Retina (tissue), 1 donor: ENCODE measurements around the gene ZMYM3.

ENCODE experiments used
- DNase-seq: peaks from one replicate; pipeline ENCODE4 v3.0.0-alpha.2; 2016

The ZMYM3 gene

DNA sequence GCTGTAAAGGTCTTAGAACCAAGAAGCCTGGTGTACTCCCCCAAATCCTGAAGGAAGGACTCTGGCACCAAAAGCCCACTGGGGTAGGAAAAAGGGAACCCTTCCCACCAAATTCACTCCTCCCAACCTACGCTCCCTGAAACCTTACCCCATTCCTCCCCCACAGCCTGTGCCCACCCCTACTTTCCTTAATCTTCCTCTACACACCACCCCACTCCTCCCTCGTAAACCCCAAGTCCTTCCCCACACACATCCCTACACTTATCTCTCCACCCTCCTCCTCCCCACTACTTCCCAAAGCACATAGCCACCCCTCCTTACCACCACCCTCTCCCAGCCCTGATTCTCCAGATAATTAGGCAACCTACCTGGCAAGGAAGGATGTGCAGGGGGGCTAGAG lies 1.7 kb downstream of the ZMYM3 start:
- no peak for DNase-seq

DNA sequence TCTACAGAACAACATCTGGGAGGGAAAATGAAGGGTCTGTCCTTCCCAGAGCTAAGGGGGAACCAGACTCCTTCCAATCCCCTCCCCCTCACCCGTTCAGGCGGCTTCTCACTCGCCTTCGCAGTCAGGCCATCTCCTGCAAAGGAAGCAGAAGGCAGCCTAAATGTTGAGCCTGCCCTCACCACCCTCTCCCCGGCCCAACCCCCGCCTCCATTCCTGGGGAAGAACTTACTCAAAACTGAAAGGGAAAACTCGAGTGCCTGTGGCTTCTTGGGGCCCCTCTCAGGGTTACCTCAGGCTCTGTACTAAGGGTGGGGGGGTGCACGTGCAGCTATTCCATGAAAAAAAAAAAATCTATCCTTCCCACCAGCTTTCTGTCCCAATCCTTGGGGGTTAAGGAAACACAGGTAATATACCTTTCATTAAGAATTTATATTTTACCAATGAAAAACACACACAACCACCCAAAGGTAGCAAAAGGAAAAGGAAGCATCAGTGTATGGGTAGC lies 2.4 kb downstream of the ZMYM3 start:
- DNase-seq = no peak

DNA sequence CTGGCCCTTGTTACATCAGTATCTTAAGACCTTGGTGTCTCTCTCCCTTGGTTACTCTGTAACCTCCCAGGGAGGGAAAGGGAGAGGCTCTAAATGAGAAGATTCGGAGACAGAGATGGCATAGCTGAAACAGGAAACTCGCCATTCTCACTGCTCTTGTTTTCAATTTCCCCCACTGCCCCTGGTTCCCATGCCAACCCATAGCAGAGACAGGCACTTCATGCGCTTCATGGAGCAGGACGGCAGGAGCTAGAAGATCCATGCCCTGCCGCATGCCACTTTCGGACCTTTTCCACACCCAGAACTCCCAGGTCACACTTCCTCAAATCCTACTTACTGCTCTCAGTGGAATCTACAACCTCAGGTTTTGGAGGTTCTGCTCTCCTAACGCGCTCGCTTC lies 3.1 kb downstream of the ZMYM3 start:
- no peak for DNase-seq

DNA sequence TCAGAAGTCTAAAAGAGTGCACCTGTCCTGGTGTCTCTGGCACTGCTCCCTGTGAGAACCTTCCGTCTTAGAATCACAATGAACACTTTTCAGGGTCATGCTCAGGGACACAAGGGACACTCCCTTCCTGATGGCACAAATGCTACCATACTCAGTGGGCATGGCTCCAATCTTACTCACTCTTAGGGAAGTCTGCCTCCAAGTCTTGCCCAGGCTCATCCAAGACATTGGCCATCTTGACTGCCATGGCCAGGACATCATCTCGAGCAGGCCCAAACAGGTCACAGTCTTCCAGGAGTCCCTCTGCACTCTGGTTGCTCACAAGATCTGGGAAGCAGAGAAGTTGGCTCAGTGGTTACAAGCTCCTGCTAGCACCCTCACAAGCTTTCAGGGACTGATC lies 8.8 kb downstream of the ZMYM3 start:
- no peak for DNase-seq

DNA sequence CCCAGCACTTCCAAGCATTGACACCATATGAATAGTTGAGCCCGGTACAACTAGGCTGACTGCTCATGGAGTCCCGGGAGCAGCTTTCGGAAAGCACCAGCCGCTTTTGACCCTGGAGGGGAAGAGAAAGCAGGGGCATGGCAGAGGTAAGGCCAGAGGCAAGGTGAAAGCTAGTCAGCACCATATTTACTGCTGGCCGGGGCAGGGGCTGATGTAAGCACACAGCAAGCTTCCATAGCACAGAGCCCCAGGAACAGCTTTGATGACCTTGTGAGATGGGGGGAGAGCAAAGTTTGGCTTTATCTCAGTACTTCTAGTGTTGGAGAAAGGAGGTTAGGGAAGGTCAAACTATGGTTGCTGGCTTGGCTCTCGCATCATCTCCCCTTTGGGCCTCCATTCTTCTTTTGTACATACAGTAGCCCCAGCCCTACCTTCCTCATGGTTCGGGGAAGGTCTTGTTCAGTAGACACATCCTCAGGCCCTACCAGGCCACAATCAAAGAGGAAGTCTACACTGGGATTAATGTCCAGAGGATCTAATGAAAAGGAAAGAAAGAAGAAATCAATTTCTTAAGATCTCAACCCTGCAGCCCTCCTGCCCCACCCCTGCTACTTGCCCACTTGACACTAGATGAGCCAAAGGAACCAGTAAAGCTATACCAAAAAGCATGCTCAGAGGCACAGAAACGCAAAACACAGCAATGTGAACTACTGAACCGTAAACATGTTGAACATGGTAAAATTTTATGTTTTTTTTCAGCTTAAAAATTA lies 9.4 kb downstream of the ZMYM3 start:
- no peak for DNase-seq

DNA sequence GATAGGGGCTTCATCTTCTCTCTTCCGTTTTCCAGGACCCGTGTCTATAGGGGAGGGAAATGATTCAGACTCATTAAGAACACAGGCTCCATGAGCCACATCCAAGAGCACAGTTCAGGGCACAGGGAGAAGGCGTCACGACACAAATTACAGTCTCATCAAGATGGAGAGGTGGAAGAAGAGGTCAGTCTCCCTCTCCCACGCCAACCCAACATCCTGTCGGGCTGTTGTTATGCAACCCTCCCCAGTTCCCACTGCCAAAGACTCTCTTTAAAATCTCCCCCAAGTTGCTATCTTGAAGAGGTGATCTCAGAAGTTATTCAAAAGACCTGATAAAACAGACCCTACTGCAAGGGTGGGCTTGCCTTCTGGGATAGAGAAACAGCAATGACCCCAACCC lies 12.6 kb downstream of the ZMYM3 start:
- DNase-seq = no peak

DNA sequence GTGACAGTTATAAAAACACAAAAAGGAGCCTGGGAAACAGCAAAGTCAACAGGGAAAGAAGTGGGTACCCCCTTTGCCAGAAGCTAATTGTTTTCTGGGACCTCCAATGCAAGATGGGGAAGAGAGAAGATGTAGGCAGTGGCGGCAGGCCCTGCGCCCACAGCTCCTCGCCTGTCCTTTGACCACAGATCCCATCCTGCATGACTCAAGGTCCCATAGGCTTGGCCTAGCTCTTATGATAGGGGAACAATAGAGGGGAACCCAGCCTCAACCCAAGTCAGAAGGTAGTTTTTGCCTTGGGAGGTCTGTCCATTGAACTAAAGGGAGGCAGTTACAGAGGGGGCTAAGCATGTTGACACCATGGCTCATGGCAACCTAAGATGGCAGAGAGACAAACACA lies 14.2 kb downstream of the ZMYM3 start:
- no peak for DNase-seq

DNA sequence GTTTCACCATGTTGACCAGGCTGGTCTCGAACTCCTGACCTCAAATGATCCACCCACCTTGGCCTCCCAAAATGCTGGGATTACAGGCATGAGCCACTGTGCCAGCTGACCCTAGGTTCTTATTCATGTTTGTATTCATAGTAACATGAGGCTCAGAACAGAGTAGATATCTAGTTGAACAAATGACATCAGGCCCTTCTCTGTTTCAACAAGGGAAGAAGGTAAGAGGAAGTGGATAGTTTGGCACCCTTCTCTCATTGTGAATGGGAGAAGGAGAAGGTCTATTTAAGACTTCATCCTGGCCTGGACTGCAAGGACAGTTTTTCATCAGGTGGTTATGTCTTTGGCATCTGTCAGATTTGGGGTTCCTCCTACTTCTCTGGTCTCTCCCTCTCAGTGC lies 17.1 kb downstream of the ZMYM3 start:
- DNase-seq = no peak

DNA sequence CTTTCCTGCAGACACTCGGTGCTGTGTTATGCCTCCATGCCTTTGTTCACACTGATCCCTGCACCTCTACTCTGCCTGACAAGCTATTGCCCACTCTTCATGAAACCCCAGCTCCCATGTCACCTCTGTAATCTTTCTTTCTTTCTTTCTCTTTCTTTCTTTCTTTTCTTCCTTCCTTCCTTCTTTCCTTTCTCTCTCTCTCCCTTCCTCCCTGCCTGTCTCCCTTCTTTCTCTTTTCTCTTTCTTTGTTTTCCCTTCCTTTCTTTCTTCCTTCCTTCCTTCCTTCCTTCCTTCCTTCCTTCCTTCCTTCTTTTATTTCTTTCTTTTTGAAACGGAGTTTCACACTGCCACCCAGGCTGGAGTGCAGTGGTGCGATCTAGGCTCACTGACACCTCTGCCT lies 18.5 kb downstream of the ZMYM3 start:
- DNase-seq = no peak

DNA sequence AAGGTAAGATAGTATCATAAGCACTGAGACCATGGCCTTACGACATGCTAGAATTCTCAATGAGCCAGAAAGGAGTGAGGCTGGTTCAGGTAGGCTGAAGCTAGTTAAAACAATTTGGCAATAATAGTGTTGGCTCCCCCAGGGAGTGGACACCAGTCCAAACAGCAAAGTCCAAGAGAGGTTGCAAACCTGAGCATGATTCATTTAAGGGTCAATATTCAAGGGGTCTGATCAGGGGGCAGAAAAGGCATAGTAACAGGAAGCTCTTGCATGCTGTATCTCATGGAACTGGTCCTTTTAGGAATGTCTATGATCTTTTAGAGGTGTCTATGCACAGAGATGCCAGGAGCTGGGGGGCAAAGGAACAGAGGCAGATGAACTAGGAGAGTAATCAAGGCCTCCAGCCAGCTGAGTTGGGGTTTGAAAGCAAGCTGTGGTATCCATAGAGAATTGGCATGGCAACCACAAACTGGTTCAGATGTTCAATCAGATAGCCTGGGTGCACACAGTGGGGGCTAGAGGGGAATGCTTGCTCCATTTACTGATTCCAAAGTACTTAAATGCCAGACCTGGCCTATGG lies 25.8 kb downstream of the ZMYM3 start:
- DNase-seq = no peak

DNA sequence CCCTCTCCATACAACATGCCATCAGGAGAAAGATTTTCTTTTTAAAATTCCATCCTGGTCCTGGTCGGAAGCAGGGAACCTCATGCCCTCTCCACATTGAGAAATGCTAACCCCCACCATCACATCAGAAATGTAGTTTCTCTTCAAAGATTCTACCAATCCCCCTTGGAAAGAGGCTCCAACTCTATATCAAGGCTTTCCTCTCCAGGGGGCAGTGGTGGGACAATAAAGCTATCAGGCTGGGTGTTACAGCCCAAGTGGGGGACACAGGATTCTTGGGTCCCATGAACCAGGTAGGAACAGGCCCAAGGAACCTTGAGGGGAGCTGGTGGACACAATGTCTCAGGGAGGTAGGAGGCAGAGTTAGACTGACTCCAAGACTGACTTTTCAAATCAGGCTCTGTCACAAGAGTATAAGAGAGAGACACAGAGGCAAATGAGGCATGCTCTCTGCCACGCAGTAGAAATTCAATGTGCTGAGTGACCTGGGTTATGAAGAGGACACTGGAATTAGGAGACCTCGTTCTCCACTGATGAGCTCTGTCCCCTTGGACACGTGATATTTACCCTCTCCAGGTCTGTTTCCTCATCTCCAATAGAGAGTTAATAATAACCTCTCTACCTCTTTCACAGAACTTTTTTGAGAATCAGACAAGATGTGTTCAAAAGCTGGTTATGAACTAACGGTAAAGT lies 26.4 kb downstream of the ZMYM3 start:
- no peak for DNase-seq

DNA sequence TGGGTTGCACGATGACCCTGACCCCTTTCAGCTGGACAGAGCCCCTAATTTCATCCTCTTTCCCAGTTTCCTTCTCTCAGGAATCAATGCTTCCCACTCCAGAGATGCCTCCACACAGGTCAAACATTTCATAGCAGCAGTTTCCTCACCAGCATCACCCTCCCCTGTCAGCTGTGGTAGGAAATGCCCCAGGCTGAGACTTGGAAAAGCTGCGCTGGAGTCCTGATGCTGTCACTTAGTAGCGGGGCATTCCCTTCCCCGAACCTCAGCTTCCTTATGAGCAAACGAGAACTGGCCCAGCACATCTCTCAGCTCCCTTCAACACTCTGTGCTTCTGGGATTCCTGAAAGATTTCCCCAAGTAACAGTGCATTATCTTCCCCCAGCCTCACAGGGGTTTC lies 28.3 kb downstream of the ZMYM3 start:
- no peak for DNase-seq

DNA sequence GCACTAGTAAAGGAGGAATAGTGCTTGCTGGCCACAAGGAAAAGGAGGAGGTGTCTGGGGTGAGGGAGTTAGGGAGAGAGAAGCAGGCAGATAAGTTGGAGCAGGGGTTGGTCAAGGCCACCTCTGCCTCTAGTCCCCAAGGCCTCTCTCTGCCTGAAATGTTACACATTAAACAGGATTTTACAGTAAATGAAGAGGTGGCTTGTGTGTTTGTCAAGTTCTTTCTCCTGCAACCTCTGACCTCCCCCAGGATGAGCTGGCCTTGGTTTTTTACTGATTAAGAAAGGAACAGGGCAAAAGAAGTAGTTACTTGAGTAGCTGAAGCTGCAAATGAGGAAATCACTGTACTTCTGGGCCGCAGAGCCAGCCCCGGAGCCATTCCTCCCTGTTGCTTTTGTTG lies 28.9 kb downstream of the ZMYM3 start:
- no peak for DNase-seq

DNA sequence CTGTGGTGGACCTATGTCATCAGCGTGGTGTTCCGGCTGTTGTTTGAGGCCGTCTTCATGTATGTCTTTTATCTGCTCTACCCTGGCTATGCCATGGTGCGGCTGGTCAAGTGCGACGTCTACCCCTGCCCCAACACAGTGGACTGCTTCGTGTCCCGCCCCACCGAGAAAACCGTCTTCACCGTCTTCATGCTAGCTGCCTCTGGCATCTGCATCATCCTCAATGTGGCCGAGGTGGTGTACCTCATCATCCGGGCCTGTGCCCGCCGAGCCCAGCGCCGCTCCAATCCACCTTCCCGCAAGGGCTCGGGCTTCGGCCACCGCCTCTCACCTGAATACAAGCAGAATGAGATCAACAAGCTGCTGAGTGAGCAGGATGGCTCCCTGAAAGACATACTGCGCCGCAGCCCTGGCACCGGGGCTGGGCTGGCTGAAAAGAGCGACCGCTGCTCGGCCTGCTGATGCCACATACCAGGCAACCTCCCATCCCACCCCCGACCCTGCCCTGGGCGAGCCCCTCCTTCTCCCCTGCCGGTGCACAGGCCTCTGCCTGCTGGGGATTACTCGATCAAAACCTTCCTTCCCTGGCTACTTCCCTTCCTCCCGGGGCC lies 29.7 kb downstream of the ZMYM3 start:
- DNase-seq = no peak

DNA sequence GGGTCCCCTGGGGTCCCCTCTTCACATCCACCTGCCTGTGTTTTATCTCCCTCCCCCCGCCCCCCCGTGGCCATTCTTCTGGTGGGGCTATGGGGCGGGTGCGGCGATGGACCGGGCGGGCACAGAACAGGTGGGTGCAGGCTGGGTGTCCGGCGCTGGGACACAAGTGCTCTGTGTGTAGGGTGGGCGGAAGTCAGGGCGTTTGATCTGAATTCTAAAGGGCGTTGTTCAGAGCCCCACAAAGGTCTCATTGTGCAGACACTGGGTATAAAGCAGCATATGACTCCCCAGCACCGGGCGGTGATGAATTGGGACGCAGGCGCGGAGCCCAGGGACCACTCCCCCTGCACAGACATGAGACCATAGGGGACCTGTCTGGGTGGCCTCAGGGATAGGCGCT lies 31.0 kb downstream of the ZMYM3 start, which contains the start of gene GJB1:
TSS of gene GJB1 (plus strand) at position 296 of the 400 bp plus-strand sequence. CDS start 484 bp downstream, outside the sequence.
- no peak for DNase-seq

DNA sequence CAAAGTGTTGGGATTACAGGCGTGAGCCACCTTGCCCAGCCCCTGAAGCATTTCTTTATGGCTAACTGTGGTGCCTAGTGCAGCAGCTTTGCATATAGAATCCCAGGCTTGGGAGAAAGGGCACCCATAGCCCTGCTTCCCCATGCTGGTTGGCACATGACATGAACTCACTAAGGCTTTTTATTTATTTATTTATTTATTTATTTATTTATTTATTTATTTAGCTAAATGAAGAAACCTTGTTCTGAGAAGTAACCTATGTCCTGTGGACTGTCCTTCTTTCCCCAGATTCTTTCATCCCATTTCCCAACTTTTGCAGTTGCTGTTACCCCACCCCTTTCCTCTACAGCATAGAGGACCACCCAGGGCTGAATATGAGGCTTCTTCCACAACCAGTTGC lies 32.8 kb downstream of the ZMYM3 start:
- DNase-seq = no peak

DNA sequence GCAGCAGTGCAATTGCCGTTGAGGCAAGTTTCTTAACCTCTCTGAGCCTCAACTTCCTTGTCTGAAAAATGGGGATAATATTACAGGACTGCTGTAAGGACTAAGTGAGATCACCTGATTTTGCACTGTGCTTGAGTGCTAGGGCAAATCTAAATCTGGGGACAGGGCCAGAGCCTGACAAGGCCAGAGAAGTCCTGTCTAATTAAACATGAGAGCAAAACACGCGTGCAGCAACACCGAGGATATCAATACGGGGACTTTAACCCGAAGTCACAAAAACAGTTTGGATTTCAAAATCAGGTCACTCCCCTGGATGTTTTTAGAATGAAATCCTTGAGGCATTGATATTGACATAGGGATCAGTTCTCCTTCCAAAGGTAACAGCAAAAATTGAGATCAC lies 36.6 kb downstream of the ZMYM3 start:
- DNase-seq = no peak

DNA sequence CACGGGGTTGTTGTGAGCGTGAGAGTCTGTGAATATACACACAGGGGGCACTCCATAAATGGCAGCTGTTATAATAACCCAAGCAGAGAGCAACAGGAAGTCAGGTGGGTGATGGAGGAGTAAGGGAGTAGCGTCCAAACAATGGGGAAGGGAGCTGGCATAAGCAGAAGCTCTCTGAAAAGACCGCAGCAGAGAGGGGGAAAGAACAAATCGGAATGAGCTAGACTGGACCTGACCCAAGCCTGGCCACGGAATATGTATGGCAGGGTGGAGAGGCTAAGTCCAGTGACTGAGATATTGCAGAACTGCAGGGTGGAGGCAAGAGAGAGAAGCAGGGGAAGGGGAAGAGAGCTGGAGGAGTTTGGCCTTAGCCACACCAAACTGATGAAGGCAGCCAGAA lies 37.5 kb downstream of the ZMYM3 start:
- no peak for DNase-seq

DNA sequence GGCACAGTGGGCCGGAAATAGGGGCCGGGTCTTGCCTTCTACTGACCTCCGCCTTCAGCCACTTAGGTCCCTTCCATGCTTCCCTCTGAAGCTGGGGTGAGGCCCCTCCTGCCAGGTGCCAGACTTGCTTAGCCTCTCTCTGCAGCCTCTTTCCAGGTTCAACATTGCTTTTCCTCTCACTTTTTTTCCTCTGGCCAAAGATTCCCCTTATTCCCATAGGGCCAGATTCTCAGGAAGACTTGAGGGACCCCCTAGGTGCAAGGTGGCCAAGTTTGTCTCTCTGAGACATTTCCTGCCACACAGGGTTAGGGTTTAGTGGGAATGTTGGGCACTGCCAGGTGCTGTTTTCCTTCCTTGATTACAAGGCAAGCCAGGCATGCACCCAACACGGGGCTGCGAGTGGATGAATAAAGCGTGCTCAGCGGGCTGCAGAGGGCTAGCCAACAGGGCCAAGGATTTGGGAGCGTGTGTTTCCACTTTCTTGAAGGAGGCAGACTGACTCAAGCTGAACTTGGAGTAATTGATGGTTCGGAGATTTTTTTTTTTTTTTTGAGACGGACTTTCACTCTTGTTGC lies 38.5 kb downstream of the ZMYM3 start:
- DNase-seq = no peak

DNA sequence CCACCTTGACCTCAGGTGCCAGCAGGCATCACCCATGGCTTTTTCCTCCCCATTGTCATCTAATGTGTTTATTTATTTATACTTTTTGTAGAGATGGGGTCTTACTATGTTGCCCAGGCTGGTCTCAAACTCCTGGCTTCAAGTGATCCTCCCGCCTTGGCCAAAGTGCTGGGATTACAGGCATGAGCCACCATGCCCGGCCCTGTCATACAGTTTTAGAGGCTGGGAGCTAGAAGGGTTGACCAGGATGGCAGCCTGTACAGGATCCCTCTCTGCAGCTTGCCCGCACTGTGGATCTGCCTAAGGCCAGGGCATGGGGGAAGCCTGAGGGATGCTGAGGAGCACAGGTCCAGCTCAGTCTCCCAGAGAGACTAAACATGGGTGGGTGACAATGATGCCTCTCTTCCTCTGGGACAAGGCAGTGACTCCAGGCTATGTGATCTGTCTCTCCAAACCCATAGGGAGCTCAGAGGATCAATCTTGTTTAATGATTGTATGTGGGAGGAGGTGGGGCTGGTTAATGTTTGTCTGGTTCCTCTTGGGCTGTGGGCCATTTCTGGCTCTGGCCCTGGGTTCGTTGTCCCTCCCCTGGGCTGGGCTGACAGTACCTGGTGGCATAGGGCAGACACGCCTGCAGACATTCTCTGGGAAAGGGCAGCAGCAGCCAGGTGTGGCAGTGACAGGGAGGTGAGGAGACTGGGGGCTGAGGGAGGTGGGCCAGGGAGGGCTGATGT lies 39.2 kb downstream of the ZMYM3 start:
- no peak for DNase-seq

DNA sequence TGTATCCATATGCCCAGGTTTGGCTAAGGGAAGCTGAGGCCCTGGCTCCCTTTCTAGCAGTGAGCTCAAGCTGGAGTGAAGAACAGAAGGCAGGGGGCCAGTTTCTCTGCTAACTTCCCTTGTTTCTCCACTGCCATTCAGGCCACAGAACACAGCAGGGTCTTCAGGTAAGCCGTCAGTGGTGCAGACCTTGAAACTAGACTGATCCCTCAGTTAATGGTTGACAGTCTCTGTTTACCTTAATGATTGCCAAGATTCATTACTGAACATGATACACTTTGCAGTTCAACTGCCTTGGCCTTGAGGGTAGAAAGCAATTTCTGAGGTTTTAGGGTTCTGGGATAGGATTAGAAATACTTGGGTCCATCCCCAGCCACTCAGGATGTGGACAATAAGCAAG lies 39.8 kb downstream of the ZMYM3 start:
- DNase-seq = no peak

DNA sequence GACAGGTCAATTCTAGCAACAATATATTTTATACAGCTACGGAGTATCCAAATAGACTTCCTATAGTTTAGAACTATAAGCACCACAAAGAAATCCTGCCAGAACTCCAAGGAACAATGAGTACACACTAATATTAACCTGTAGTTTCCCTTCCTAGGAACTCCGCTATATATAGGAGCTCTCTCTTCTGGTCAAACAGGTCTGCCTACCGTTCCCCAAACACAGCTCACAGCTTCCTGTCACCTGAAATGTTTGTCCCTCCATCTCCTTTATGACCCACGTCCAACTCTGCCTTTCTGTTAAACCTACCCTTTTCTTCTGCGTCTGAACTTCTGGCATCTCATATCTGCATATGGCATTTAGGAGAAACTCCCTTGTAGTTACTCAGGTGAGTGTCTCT lies 41.4 kb downstream of the ZMYM3 start:
- no peak for DNase-seq

DNA sequence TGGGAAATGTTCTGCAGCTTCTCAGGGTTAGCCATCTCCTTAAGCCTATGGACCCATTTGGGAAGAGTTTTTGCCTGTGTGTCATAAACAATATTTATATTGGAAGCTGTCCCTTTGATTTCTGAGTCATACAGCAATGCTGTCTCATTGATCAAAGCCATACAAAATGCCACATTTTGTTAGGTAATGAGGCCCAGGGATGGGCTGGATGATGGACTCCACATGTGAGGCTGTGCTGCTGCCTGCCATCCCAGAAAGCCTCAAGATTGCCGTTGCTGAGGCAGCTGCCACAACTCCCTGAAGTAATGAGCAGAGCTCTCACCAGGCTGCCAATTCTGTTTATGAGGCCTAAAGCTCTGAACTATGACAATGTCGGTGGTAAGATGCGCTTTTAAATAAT lies 43.1 kb downstream of the ZMYM3 start:
- peak; percentile 7 for DNase-seq
